ENCODE data around the gene STMN1. TPM values are rescaled to one million over a fixed set of nuclear protein-coding genes. Genes with fewer than 3 reads are reported as not detected.

STMN1 gene
- total RNA-seq, 1 experiment from 2014 or later = 206 TPM

DNA sequence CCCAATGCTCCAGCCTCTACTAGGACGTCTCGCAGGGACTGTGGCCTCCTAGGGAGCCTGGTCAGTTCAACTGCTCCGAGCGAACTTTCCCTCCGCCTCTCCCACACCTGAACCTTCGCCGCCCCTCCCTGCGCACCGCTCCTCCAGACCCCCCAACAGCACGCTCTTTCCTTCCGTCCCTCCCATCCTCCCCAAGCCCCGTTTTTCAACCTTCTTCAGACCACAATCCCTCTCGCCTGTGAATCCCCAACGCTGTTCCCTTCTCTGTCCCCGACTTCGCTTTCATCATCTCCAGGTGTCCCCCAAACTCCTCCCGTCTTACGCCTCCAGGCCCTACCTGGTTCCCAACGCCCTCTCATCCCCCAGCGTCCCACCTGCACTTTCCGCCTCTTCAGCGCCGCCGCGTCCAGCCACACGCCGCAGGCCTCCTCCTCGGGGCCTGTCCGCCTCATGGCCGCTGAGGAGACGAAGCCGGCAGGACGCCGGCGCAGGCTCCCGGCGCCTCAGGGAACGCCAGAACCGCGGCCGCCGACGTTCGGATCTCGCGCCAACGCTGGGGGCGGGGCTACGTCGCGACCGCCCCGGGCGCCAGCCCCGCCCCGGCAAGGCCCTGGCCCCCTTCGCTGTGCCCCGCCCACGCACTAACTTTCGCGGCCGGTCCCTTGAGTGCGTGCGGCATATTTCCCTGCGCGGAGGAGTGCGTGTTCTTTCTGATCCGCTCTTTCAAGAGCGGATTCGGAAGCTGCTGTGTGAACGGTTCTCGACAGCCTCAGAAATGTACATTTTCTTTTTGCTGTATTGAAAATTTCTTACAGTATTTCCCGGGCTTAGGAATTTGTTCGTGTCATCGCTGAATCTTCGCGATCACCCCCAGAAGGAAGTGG is 47.1 kb downstream of the STMN1 start, which contains the start of gene AUNIP:
TSS of gene AUNIP (minus strand) at position 552 of the 884 bp plus-strand sequence. CDS start at position 452, 100 bp downstream.
- Histone ChIP-seq H3K27ac (ENCODE audit: low read length) (peak within 1 kb of the TSS; percentile 45), H4K20me1 (ENCODE audit: low read length) (peaks cover 3% of the 10 kb centered on the region; the same call in 1 of the 2 replicates), H3K9me2 (replicated peaks; ENCODE audit: low read length) (no peaks in the 10 kb centered on the region), H3K4me2 (ENCODE audit: low read length) (peak within 1 kb of the TSS; percentile 85), H3K36me3 (ENCODE audit: low read depth, low read length) (no peaks in the 10 kb centered on the region), H2AFZ (ENCODE audit: low read length) (peak within 1 kb of the TSS; percentile 86), H3K27me3 (ENCODE audit: low read length) (no peaks in the 10 kb centered on the region), H3K4me3 (ENCODE audit: low read length) (peak within 1 kb of the TSS; percentile 79), H3K79me2 (ENCODE audit: low read length) (peaks cover 50% of the 10 kb centered on the region), H3K9ac (ENCODE audit: low read length) (peak within 1 kb of the TSS; percentile 89), H3K4me1 (ENCODE audit: insufficient read depth, low read length) (0 out of 2 replicates have a peak, but pooled peaks cover 7% of the 10 kb centered on the region), H3K9me3 (ENCODE audit: low read length) (no peaks in the 10 kb centered on the region), H3F3A (ENCODE audit: low read length, unreplicated experiment) (no peaks in the 10 kb centered on the region)
- TF ChIP-seq CTCF (conservative IDR thresholded peaks at IDR 0.05; ENCODE audit: low read depth, low read length) (no peak), EZH2phosphoT487 (IDR thresholded peaks at IDR 0.05; ENCODE audit: borderline replicate concordance, low read length) (no peak)
- DNase-seq = peak; percentile 93
- ChIA-PET CTCF (interaction anchor here (0.6 kb wide), 1 partner anchor 138 kb away, joined by 3 read pairs; the partner anchor contains the start of gene PAFAH2), POLR2A (ENCODE audit: unreplicated experiment) (interaction anchor here (0.7 kb wide), 1 partner anchor 339 kb away, joined by 3 read pairs; no protein-coding TSS in a partner anchor)
- intact Hi-C loops (cut with micrococcal nuclease) = no loop called here
- TSS peak; percentile 96 for BruUV-seq (replicated peaks)
- peak; percentile 84 for ATAC-seq

DNA sequence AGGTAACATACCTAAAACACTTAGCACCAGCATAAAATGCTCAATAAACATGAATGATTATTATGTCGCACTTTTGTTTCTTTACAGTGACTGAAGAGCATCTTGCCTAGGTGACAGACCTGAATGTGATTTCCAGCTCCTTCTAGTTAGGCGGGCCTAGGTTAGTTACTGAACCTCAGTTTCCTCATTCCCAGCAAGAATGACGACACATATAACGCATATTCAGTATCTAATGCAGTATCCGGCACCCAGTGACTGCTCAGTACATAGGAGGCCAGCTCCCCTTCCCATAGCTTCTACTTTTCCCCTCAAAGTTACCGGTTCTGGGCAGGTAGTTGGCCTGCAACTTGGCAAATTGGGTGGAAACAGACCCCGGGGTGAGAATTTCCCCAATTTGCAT is 47.7 kb downstream of the STMN1 start:
- Histone ChIP-seq H3K79me2 (ENCODE audit: low read length) (peaks cover 56% of the 10 kb centered on the region), H3K4me2 (ENCODE audit: low read length) (peak overlapping the region; percentile 85), H3K9ac (ENCODE audit: low read length) (peak overlapping the region; percentile 89), H3K27me3 (ENCODE audit: low read length) (no peaks in the 10 kb centered on the region), H3K9me2 (replicated peaks; ENCODE audit: low read length) (no peaks in the 10 kb centered on the region), H2AFZ (ENCODE audit: low read length) (peak overlapping the region; percentile 67; the same call in 1 of the 2 replicates), H4K20me1 (ENCODE audit: low read length) (peaks cover 4% of the 10 kb centered on the region; the same call in 1 of the 2 replicates), H3K27ac (ENCODE audit: low read length) (no peak overlapping the region), H3K4me1 (ENCODE audit: insufficient read depth, low read length) (0 out of 2 replicates have a peak, but pooled peaks cover 7% of the 10 kb centered on the region), H3K36me3 (ENCODE audit: low read depth, low read length) (no peaks in the 10 kb centered on the region), H3K4me3 (ENCODE audit: low read length) (peak overlapping the region; percentile 79), H3F3A (ENCODE audit: low read length, unreplicated experiment) (no peaks in the 10 kb centered on the region), H3K9me3 (ENCODE audit: low read length) (no peaks in the 10 kb centered on the region)
- no peak for TF ChIP-seq EZH2phosphoT487 (IDR thresholded peaks at IDR 0.05; ENCODE audit: borderline replicate concordance, low read length)
- TF ChIP-seq EZH2 (IDR thresholded peaks at IDR 0.05; ENCODE audit: low read length, unreplicated experiment) = no peak
- no peak for TF ChIP-seq CTCF (conservative IDR thresholded peaks at IDR 0.05; ENCODE audit: low read depth, low read length)
- CTCF ChIA-PET = interaction anchor here (0.6 kb wide), 1 partner anchor 139 kb away, joined by 3 read pairs; the partner anchor contains the start of gene PAFAH2
- DNase-seq = peak; percentile 8
- POLR2A ChIA-PET (ENCODE audit: unreplicated experiment) = interaction anchor here (0.7 kb wide), 1 partner anchor 338 kb away, joined by 3 read pairs; no protein-coding TSS in a partner anchor
- intact Hi-C loops (cut with micrococcal nuclease) = no loop called here
- BruUV-seq (replicated peaks) = TSS peak; percentile 39
- ATAC-seq = peak; percentile 7; the same call in 1 of the 2 replicates

All from PC-3 (cell line).